Fibroblast of lung (primary cell): ENCODE measurements around the gene CCDC196. TPM values are rescaled to one million over a fixed set of nuclear protein-coding genes. Genes with fewer than 3 reads are reported as not detected.

Source experiments
- DNase-seq, 2 donors: peaks; one replicate each; pipeline versions ENCODE4 v3.0.0 to v3.0.0-alpha.2; 2010; ENCODE audit warnings: low read depth in 2 of 2
- H2AFZ ChIP-seq: 2 replicates; pipeline ENCODE4 v1.5.1; 2012; ENCODE audit warnings: low read length, control low read depth, inconsistent platforms
- H3K27ac ChIP-seq: 2 replicates; pipeline ENCODE4 v1.5.1; 2011; ENCODE audit warnings: low read length, control low read depth; ENCODE audit not compliant: insufficient read depth
- H3K27me3 ChIP-seq: 2 replicates; pipeline ENCODE4 v1.5.1; 2011; ENCODE audit warnings: mild to moderate bottlenecking, low read length; ENCODE audit not compliant: control insufficient read depth, insufficient read depth
- H3K36me3 ChIP-seq: 2 replicates; pipeline ENCODE4 v1.5.1; 2011; ENCODE audit warnings: low read length; ENCODE audit not compliant: control insufficient read depth, insufficient read depth
- H3K4me1 ChIP-seq: 2 replicates; pipeline ENCODE4 v1.5.1; 2011; ENCODE audit warnings: low read length; ENCODE audit not compliant: control insufficient read depth, insufficient read depth; ENCODE audit errors: extremely low read depth
- H3K4me2 ChIP-seq: 2 replicates; pipeline ENCODE4 v1.5.1; 2011; ENCODE audit warnings: low read length, control low read depth; ENCODE audit not compliant: insufficient read depth; ENCODE audit errors: extremely low read depth
- H3K4me3 ChIP-seq, 4 experiments: fragments of 200-600 bp in 1 of 4; sonication (generic) in 1 of 4; replicated peaks in 1 of 4; 2 replicates each; pipeline ENCODE4 v1.5.1; 2011 to 2016; ENCODE audit warnings: low read length in 4 of 4, low read depth in 3 of 4, mild to moderate bottlenecking in 3 of 4, control low read depth in 2 of 4, inconsistent platforms in 1 of 4, mixed read lengths in 1 of 4; ENCODE audit not compliant: insufficient read depth in 1 of 4; ENCODE audit errors: control extremely low read depth in 1 of 4
- H3K79me2 ChIP-seq: 2 replicates; pipeline ENCODE4 v1.5.1; 2012; ENCODE audit warnings: mild to moderate bottlenecking, low read length, inconsistent platforms; ENCODE audit not compliant: control insufficient read depth, insufficient read depth
- H3K9ac ChIP-seq: 2 replicates; pipeline ENCODE4 v1.5.1; 2011; ENCODE audit warnings: mild to moderate bottlenecking, low read length, control low read depth; ENCODE audit not compliant: insufficient read depth
- H3K9me3 ChIP-seq: 2 replicates; pipeline ENCODE4 v1.5.1; 2012; ENCODE audit warnings: low read depth, low read length; ENCODE audit not compliant: control insufficient read depth, insufficient read depth
- H4K20me1 ChIP-seq: 2 replicates; pipeline ENCODE4 v1.5.1; 2011; ENCODE audit warnings: low read length; ENCODE audit not compliant: control insufficient read depth, insufficient read depth; ENCODE audit errors: extremely low read depth
- EZH2 ChIP-seq: IDR thresholded peaks from 2 replicates; pipeline ENCODE4 v1.5.1; 2012; ENCODE audit warnings: low read length, control low read depth, mild to moderate bottlenecking; ENCODE audit errors: missing control alignments
- polyA plus RNA-seq, 2 donors: library from polyadenylated mRNA; depleted of rRNA in 1 of 2; stranded (reverse) in 1 of 2; unstranded in 1 of 2; fragments of >200 nt; gene quantifications; 2 replicates each; pipeline ENCODE4 v1.2.1, GENCODE V29; 2011 to 2012; ENCODE audit warnings: missing spikeins in 1 of 2
- total RNA-seq: library from RNA; depleted of rRNA; stranded (reverse); fragments of >200 nt; gene quantifications from 2 replicates; pipeline ENCODE4 v1.2.1, GENCODE V29; 2014
- TF ChIP-seq, protein P1 (sequence below), 2 donors: IDR thresholded peaks in 1 of 2; conservative IDR thresholded peaks in 1 of 2; 1 replicate in 1 of 2; 2 replicates in 1 of 2; pipeline ENCODE4 v1.5.1; 2011 to 2012; ENCODE audit warnings: low read length in 2 of 2, control low read depth in 1 of 2, inconsistent platforms in 1 of 2, low read depth in 1 of 2, mild to moderate bottlenecking in 1 of 2

The CCDC196 gene
- total and polyA plus RNA-seq, 2 donors (not counting 1 experiment from before 2014, with no cell fraction given) = not detected

DNA sequence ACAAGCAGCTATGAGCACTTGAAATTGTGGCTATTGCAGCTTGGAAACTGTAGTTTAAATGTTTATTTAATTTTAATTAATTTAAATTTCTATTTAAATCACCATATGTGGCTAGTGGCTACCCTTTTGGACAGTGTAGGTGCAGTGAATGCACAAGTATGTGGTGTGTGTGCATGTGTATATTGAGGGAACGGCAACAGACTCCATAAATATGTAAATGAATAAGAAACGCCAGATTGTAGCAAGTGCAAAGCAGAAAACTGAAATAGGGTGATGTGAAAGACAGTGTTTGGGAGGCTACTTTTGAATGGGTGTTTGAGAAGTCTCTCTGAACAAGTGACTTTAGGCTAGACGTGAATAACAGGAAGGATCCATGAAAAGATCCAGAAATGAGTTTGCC lies 32.7 kb upstream of the CCDC196 start:
- Histone ChIP-seq H3K9me3 (no peaks in the 10 kb centered on the region), H3K9ac (no peak overlapping the region), H3K27me3 (no peaks in the 10 kb centered on the region), H3K4me2 (no peak overlapping the region), H3K4me3 (no peak overlapping the region), H3K4me1 (no peaks in the 10 kb centered on the region), H3K79me2 (no peaks in the 10 kb centered on the region), H2AFZ (no peak overlapping the region), H3K36me3 (no peaks in the 10 kb centered on the region), H3K27ac (no peak overlapping the region), H4K20me1 (no peaks in the 10 kb centered on the region)
- TF ChIP-seq, protein P1, sequence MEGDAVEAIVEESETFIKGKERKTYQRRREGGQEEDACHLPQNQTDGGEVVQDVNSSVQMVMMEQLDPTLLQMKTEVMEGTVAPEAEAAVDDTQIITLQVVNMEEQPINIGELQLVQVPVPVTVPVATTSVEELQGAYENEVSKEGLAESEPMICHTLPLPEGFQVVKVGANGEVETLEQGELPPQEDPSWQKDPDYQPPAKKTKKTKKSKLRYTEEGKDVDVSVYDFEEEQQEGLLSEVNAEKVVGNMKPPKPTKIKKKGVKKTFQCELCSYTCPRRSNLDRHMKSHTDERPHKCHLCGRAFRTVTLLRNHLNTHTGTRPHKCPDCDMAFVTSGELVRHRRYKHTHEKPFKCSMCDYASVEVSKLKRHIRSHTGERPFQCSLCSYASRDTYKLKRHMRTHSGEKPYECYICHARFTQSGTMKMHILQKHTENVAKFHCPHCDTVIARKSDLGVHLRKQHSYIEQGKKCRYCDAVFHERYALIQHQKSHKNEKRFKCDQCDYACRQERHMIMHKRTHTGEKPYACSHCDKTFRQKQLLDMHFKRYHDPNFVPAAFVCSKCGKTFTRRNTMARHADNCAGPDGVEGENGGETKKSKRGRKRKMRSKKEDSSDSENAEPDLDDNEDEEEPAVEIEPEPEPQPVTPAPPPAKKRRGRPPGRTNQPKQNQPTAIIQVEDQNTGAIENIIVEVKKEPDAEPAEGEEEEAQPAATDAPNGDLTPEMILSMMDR (conservative IDR thresholded peaks at IDR 0.05 in 1 of 2, IDR thresholded peaks at IDR 0.05 in 1 of 2; ENCODE audit: low read depth in 1 of 2, low read length in 2 of 2) = no peak
- no peak for TF ChIP-seq EZH2
- DNase-seq = no peak

DNA sequence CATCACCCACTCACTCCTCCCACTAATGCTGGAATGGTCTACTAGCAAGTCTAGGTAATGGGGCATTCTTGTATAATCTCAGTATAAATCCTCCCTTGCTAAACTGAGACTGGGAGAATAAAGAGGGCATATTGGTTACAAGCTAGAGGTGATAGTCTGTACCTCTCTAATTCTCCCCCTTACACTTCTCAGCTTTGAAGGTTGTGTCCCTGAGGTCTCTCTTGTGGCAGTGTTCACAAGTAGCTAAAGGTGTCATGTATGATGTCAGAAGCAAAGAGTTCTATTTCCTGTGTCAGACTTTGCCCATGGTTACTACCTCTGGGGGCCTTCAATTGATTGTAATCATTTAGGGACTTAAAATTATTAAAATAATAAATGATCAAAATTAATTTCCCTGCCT lies 26.6 kb upstream of the CCDC196 start:
- Histone ChIP-seq H3K27me3 (no peaks in the 10 kb centered on the region), H3K36me3 (no peaks in the 10 kb centered on the region), H3K79me2 (no peaks in the 10 kb centered on the region), H2AFZ (no peak overlapping the region), H3K9ac (no peak overlapping the region), H3K27ac (no peak overlapping the region), H4K20me1 (no peaks in the 10 kb centered on the region), H3K4me3 (no peak overlapping the region), H3K9me3 (no peaks in the 10 kb centered on the region), H3K4me1 (no peaks in the 10 kb centered on the region), H3K4me2 (no peak overlapping the region)
- DNase-seq = no peak
- TF ChIP-seq EZH2 = no peak
- TF ChIP-seq, protein P1 (conservative IDR thresholded peaks at IDR 0.05 in 1 of 2, IDR thresholded peaks at IDR 0.05 in 1 of 2; ENCODE audit: low read depth in 1 of 2, low read length in 2 of 2) = no peak

DNA sequence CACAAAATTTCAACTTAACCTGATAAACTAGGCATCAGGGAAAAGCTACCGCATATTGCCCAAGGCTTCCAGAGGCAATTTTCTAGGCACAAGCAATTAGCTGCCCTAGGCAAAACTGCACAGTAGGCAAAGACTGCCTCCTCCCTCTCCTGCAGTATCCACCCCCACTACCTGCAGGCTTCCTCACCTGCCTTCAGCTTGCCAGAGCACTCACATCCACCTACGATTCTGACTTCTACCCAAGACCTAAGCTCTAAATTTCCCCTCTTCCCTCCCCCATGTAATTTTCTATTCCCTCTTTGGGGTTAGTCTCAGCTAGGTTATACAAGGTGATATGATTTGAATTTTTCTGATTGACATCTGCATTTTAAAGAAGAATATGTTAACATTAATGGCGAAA lies 21.9 kb upstream of the CCDC196 start:
- no peak for TF ChIP-seq EZH2
- TF ChIP-seq, protein P1 (conservative IDR thresholded peaks at IDR 0.05 in 1 of 2, IDR thresholded peaks at IDR 0.05 in 1 of 2; ENCODE audit: low read depth in 1 of 2, low read length in 2 of 2) = no peak

More for the DNA sequence above, 21.9 kb upstream of the CCDC196 start:
- Histone ChIP-seq H3K27me3 (no peaks in the 10 kb centered on the region), H3K4me1 (no peaks in the 10 kb centered on the region), H4K20me1 (no peaks in the 10 kb centered on the region), H3K9me3 (no peaks in the 10 kb centered on the region), H3K4me3 (no peak overlapping the region), H3K36me3 (no peaks in the 10 kb centered on the region), H3K4me2 (no peak overlapping the region), H3K79me2 (no peaks in the 10 kb centered on the region), H3K27ac (no peak overlapping the region), H2AFZ (no peak overlapping the region), H3K9ac (no peak overlapping the region)
- no peak for DNase-seq
